Stomach smooth muscle (tissue), 2 donors: ENCODE measurements around the gene RP9.

ENCODE experiments used
- H3K27ac ChIP-seq: one replicate; pipeline ENCODE4 v1.7.0; 2013; ENCODE audit warnings: mild to moderate bottlenecking, low read length, inconsistent platforms
- H3K27me3 ChIP-seq, 2 donors: one replicate each; pipeline ENCODE4 v1.7.0; 2013; ENCODE audit warnings: low read length in 2 of 2; ENCODE audit not compliant: insufficient read depth in 2 of 2, control insufficient read depth in 1 of 2
- H3K36me3 ChIP-seq, 2 donors: one replicate each; pipeline ENCODE4 v1.7.0; 2013; ENCODE audit warnings: low read length in 2 of 2; ENCODE audit not compliant: control insufficient read depth in 2 of 2, insufficient read depth in 2 of 2
- H3K4me1 ChIP-seq: one replicate; pipeline ENCODE4 v1.7.0; 2013; ENCODE audit warnings: low read length; ENCODE audit not compliant: control insufficient read depth, insufficient read depth
- H3K4me3 ChIP-seq, 2 donors: one replicate each; pipeline ENCODE4 v1.7.0; 2013; ENCODE audit warnings: low read length in 2 of 2
- H3K9ac ChIP-seq, 2 donors: one replicate each; pipeline ENCODE4 v1.7.0; 2013; ENCODE audit warnings: low read length in 2 of 2, mild to moderate bottlenecking in 1 of 2
- H3K9me3 ChIP-seq, 2 donors: one replicate each; pipeline ENCODE4 v1.7.0; 2013; ENCODE audit warnings: low read length in 2 of 2; ENCODE audit not compliant: control insufficient read depth in 2 of 2
- donor health status: healthy.
- donor health status: Pancreatic carcinoma.

RP9 gene

GRCh38 chr7:33044986-33045385 is 64.2 kb downstream of the RP9 start:
- no peaks in the 10 kb centered on the region for H3K4me1 ChIP-seq
- no peak overlapping the region for H3K4me3 ChIP-seq
- H3K36me3 ChIP-seq = no peaks in the 10 kb centered on the region
- H3K27me3 ChIP-seq = no peaks in the 10 kb centered on the region
- H3K9me3 ChIP-seq = no peaks in the 10 kb centered on the region
- no peak overlapping the region for H3K9ac ChIP-seq
- no peak overlapping the region for H3K27ac ChIP-seq
